Measurements from ENCODE around the gene GUCY1A1.

Gene GUCY1A1

GRCh38 chr4:155693015-155693663 lies 26.5 kb downstream of the GUCY1A1 start:
- H3K36me3 ChIP-seq (ENCODE audit: insufficient read depth, low read length) = no peaks in the 10 kb centered on the region
- H3K79me2 ChIP-seq (ENCODE audit: insufficient read depth, low read length) = no peaks in the 10 kb centered on the region
- no peaks in the 10 kb centered on the region for H3F3A ChIP-seq (ENCODE audit: insufficient read depth, low read length)
- no peaks in the 10 kb centered on the region for H3K9me3 ChIP-seq (ENCODE audit: low read length)
- H3K27ac ChIP-seq (ENCODE audit: low read depth, low read length, poor library complexity, severe bottlenecking) = no peak overlapping the region
- H4K20me1 ChIP-seq (ENCODE audit: insufficient read depth, low read length) = no peaks in the 10 kb centered on the region
- no peak overlapping the region for H3K4me2 ChIP-seq (ENCODE audit: low read length)
- TF ChIP-seq, protein P1, sequence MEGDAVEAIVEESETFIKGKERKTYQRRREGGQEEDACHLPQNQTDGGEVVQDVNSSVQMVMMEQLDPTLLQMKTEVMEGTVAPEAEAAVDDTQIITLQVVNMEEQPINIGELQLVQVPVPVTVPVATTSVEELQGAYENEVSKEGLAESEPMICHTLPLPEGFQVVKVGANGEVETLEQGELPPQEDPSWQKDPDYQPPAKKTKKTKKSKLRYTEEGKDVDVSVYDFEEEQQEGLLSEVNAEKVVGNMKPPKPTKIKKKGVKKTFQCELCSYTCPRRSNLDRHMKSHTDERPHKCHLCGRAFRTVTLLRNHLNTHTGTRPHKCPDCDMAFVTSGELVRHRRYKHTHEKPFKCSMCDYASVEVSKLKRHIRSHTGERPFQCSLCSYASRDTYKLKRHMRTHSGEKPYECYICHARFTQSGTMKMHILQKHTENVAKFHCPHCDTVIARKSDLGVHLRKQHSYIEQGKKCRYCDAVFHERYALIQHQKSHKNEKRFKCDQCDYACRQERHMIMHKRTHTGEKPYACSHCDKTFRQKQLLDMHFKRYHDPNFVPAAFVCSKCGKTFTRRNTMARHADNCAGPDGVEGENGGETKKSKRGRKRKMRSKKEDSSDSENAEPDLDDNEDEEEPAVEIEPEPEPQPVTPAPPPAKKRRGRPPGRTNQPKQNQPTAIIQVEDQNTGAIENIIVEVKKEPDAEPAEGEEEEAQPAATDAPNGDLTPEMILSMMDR (IDR thresholded peaks at IDR 0.05; ENCODE audit: low read length) = no peak
- no peak for TF ChIP-seq EZH2 (IDR thresholded peaks at IDR 0.05; ENCODE audit: borderline replicate concordance, low read length)
- H3K9me2 ChIP-seq (ENCODE audit: low read depth, low read length) = no peaks in the 10 kb centered on the region
- no peaks in the 10 kb centered on the region for H3K27me3 ChIP-seq (ENCODE audit: insufficient read depth, low read length)
- no peaks in the 10 kb centered on the region for H3K4me1 ChIP-seq (ENCODE audit: insufficient read depth, low read length, severe bottlenecking)
- no peak overlapping the region for H3K9ac ChIP-seq (ENCODE audit: low read length)
- H2AFZ ChIP-seq (ENCODE audit: low read length) = no peak overlapping the region
- no peak overlapping the region for H3K4me3 ChIP-seq (ENCODE audit: low read depth, low read length, poor library complexity, severe bottlenecking)

GRCh38 chr4:155694100-155694785 lies 27.6 kb downstream of the GUCY1A1 start:
- Histone ChIP-seq H3K4me3 (ENCODE audit: low read depth, low read length, poor library complexity, severe bottlenecking) (no peak overlapping the region), H3K27ac (ENCODE audit: low read depth, low read length, poor library complexity, severe bottlenecking) (no peak overlapping the region), H3K9me2 (ENCODE audit: low read depth, low read length) (no peaks in the 10 kb centered on the region), H2AFZ (ENCODE audit: low read length) (no peak overlapping the region), H3K36me3 (ENCODE audit: insufficient read depth, low read length) (no peaks in the 10 kb centered on the region), H3F3A (ENCODE audit: insufficient read depth, low read length) (no peaks in the 10 kb centered on the region), H3K4me2 (ENCODE audit: low read length) (no peak overlapping the region), H4K20me1 (ENCODE audit: insufficient read depth, low read length) (no peaks in the 10 kb centered on the region), H3K27me3 (ENCODE audit: insufficient read depth, low read length) (no peaks in the 10 kb centered on the region), H3K4me1 (ENCODE audit: insufficient read depth, low read length, severe bottlenecking) (no peaks in the 10 kb centered on the region), H3K79me2 (ENCODE audit: insufficient read depth, low read length) (no peaks in the 10 kb centered on the region), H3K9me3 (ENCODE audit: low read length) (no peaks in the 10 kb centered on the region), H3K9ac (ENCODE audit: low read length) (no peak overlapping the region)
- TF ChIP-seq, protein P1 (IDR thresholded peaks at IDR 0.05; ENCODE audit: low read length) = no peak
- no peak for TF ChIP-seq EZH2 (IDR thresholded peaks at IDR 0.05; ENCODE audit: borderline replicate concordance, low read length)

GRCh38 chr4:155696226-155696625 lies 29.6 kb downstream of the GUCY1A1 start:
- H3K27ac ChIP-seq (ENCODE audit: low read depth, low read length, poor library complexity, severe bottlenecking) = no peak overlapping the region
- no peak overlapping the region for H3K4me2 ChIP-seq (ENCODE audit: low read length)

More at GRCh38 chr4:155696226-155696625, 29.6 kb downstream of the GUCY1A1 start:
- no peak for TF ChIP-seq EZH2 (IDR thresholded peaks at IDR 0.05; ENCODE audit: borderline replicate concordance, low read length)
- TF ChIP-seq, protein P1 (IDR thresholded peaks at IDR 0.05; ENCODE audit: low read length) = no peak
- H3K79me2 ChIP-seq (ENCODE audit: insufficient read depth, low read length) = no peaks in the 10 kb centered on the region
- H3K9me3 ChIP-seq (ENCODE audit: low read length) = no peaks in the 10 kb centered on the region
- no peaks in the 10 kb centered on the region for H3F3A ChIP-seq (ENCODE audit: insufficient read depth, low read length)
- H4K20me1 ChIP-seq (ENCODE audit: insufficient read depth, low read length) = no peaks in the 10 kb centered on the region
- no peaks in the 10 kb centered on the region for H3K27me3 ChIP-seq (ENCODE audit: insufficient read depth, low read length)
- no peaks in the 10 kb centered on the region for H3K4me1 ChIP-seq (ENCODE audit: insufficient read depth, low read length, severe bottlenecking)
- H2AFZ ChIP-seq (ENCODE audit: low read length) = no peak overlapping the region
- no peak overlapping the region for H3K9ac ChIP-seq (ENCODE audit: low read length)
- H3K9me2 ChIP-seq (ENCODE audit: low read depth, low read length) = no peaks in the 10 kb centered on the region
- H3K4me3 ChIP-seq (ENCODE audit: low read depth, low read length, poor library complexity, severe bottlenecking) = no peak overlapping the region
- no peaks in the 10 kb centered on the region for H3K36me3 ChIP-seq (ENCODE audit: insufficient read depth, low read length)
